ENCODE measurements around the gene ZNF692. TPM values are rescaled to one million over a fixed set of nuclear protein-coding genes. Genes with fewer than 3 reads are reported as not detected.

Gene ZNF692
- total and polyA plus RNA-seq, 2 of the 13 experiments (the other 11 are each of a cell fraction or from before 2014, with no cell fraction given): 27.3 to 45.8 TPM

DNA sequence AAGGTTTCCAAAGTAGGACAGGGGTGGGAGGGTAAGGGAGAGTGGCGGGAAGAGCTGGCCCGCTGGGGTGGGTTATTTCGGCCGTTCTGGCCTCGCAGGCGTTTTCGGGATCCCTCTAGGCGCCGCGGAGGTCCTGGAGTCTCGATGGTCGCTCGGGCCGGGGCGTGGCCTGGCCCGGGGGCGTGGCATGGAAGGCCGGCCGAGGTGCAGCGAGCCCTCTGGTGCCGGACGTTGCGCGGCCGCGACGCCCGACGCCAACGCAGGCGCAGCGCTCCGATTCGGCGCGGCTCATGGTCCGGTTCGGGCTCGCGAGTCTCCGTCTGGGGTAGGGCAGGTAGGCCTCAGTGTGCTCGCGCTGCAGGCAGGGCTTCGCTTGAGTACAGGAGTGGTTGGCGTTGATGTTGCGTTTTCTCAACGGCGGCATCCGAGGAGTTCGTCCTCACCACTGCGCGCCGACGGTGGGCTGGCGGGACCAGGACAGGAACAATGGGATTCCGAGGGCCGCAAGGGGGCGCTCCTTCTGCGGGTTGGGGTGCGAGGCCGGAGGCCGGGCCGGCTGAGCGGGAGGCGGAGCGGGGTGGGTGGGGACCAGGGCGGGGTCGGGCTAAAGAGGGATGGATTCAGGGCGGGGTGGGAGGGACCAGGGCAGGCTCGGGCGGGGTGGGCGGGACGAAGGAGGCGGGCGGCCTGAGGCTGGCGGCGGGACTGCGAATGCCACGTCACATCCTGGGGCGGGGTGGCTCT is 47.3 kb upstream of the ZNF692 start, which contains the start of gene PGBD2 (continued):
- TF ChIP-seq ZNF572 (CRISPR knock-in tag; IDR thresholded peaks at IDR 0.05): peak; percentile 75; the same call in 1 of the 2 replicates
- TF ChIP-seq, protein P1, sequence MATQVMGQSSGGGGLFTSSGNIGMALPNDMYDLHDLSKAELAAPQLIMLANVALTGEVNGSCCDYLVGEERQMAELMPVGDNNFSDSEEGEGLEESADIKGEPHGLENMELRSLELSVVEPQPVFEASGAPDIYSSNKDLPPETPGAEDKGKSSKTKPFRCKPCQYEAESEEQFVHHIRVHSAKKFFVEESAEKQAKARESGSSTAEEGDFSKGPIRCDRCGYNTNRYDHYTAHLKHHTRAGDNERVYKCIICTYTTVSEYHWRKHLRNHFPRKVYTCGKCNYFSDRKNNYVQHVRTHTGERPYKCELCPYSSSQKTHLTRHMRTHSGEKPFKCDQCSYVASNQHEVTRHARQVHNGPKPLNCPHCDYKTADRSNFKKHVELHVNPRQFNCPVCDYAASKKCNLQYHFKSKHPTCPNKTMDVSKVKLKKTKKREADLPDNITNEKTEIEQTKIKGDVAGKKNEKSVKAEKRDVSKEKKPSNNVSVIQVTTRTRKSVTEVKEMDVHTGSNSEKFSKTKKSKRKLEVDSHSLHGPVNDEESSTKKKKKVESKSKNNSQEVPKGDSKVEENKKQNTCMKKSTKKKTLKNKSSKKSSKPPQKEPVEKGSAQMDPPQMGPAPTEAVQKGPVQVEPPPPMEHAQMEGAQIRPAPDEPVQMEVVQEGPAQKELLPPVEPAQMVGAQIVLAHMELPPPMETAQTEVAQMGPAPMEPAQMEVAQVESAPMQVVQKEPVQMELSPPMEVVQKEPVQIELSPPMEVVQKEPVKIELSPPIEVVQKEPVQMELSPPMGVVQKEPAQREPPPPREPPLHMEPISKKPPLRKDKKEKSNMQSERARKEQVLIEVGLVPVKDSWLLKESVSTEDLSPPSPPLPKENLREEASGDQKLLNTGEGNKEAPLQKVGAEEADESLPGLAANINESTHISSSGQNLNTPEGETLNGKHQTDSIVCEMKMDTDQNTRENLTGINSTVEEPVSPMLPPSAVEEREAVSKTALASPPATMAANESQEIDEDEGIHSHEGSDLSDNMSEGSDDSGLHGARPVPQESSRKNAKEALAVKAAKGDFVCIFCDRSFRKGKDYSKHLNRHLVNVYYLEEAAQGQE (IDR thresholded peaks at IDR 0.05; ENCODE audit: borderline replicate concordance in 1 of 2, low read depth in 1 of 2, low read length in 2 of 2): peak in 1 of 2 experiments; percentile 4; a peak in 1 of 4 replicates
- peak; percentile 80; the same call in 1 of the 2 replicates for TF ChIP-seq PHF21A (CRISPR knock-in tag; IDR thresholded peaks at IDR 0.05)
- peak; percentile 83 for TF ChIP-seq JUND (CRISPR knock-in tag; IDR thresholded peaks at IDR 0.05)
- TF ChIP-seq ZFP37 (CRISPR knock-in tag; IDR thresholded peaks at IDR 0.05; ENCODE audit: borderline replicate concordance): peak; percentile 34; the same call in 1 of the 2 replicates
- TF ChIP-seq SNAI1 (CRISPR knock-in tag; IDR thresholded peaks at IDR 0.05; ENCODE audit: borderline replicate concordance): peak; percentile 59; the same call in 1 of the 2 replicates
- peak; percentile 8; the same call in 1 of the 2 replicates for TF ChIP-seq SP5 (CRISPR knock-in tag; IDR thresholded peaks at IDR 0.05; ENCODE audit: borderline replicate concordance, low read depth)
- no peak; the same call in 1 of the 2 replicates for TF ChIP-seq ZNF543 (CRISPR knock-in tag; IDR thresholded peaks at IDR 0.05)
- TF ChIP-seq REL (CRISPR knock-in tag; conservative IDR thresholded peaks at IDR 0.05): 0 out of 2 replicates have a peak, but pooled peaks have one; percentile 83
- no peak; the same call in 1 of the 2 replicates for TF ChIP-seq ZNF180 (CRISPR knock-in tag; IDR thresholded peaks at IDR 0.05; ENCODE audit: borderline replicate concordance, low read depth)
- TF ChIP-seq ZNF766 (CRISPR knock-in tag; IDR thresholded peaks at IDR 0.05; ENCODE audit: borderline replicate concordance): peak; percentile 78; the same call in 1 of the 2 replicates
- TF ChIP-seq RAD51 (IDR thresholded peaks at IDR 0.05; ENCODE audit: borderline replicate concordance): no peak
- TF ChIP-seq, protein P2, sequence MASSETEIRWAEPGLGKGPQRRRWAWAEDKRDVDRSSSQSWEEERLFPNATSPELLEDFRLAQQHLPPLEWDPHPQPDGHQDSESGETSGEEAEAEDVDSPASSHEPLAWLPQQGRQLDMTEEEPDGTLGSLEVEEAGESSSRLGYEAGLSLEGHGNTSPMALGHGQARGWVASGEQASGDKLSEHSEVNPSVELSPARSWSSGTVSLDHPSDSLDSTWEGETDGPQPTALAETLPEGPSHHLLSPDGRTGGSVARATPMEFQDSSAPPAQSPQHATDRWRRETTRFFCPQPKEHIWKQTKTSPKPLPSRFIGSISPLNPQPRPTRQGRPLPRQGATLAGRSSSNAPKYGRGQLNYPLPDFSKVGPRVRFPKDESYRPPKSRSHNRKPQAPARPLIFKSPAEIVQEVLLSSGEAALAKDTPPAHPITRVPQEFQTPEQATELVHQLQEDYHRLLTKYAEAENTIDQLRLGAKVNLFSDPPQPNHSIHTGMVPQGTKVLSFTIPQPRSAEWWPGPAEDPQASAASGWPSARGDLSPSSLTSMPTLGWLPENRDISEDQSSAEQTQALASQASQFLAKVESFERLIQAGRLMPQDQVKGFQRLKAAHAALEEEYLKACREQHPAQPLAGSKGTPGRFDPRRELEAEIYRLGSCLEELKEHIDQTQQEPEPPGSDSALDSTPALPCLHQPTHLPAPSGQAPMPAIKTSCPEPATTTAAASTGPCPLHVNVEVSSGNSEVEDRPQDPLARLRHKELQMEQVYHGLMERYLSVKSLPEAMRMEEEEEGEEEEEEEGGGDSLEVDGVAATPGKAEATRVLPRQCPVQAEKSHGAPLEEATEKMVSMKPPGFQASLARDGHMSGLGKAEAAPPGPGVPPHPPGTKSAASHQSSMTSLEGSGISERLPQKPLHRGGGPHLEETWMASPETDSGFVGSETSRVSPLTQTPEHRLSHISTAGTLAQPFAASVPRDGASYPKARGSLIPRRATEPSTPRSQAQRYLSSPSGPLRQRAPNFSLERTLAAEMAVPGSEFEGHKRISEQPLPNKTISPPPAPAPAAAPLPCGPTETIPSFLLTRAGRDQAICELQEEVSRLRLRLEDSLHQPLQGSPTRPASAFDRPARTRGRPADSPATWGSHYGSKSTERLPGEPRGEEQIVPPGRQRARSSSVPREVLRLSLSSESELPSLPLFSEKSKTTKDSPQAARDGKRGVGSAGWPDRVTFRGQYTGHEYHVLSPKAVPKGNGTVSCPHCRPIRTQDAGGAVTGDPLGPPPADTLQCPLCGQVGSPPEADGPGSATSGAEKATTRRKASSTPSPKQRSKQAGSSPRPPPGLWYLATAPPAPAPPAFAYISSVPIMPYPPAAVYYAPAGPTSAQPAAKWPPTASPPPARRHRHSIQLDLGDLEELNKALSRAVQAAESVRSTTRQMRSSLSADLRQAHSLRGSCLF (CRISPR knock-in tag; IDR thresholded peaks at IDR 0.05; ENCODE audit: borderline replicate concordance): no peak
- peak; percentile 92 for TF ChIP-seq ZNF556 (CRISPR knock-in tag; IDR thresholded peaks at IDR 0.05; ENCODE audit: borderline replicate concordance)
- TF ChIP-seq, protein P3, sequence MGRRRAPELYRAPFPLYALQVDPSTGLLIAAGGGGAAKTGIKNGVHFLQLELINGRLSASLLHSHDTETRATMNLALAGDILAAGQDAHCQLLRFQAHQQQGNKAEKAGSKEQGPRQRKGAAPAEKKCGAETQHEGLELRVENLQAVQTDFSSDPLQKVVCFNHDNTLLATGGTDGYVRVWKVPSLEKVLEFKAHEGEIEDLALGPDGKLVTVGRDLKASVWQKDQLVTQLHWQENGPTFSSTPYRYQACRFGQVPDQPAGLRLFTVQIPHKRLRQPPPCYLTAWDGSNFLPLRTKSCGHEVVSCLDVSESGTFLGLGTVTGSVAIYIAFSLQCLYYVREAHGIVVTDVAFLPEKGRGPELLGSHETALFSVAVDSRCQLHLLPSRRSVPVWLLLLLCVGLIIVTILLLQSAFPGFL (CRISPR knock-in tag; IDR thresholded peaks at IDR 0.05): 0 out of 2 replicates have a peak, but pooled peaks have one; percentile 67
- TF ChIP-seq ZNF383 (CRISPR knock-in tag; IDR thresholded peaks at IDR 0.05; ENCODE audit: borderline replicate concordance): 0 out of 2 replicates have a peak, but pooled peaks have one; percentile 52
- TF ChIP-seq ZBTB3 (CRISPR knock-in tag; IDR thresholded peaks at IDR 0.05; ENCODE audit: borderline replicate concordance, low read depth): peak; percentile 64; the same call in 1 of the 2 replicates
- TF ChIP-seq ZNF263 (CRISPR knock-in tag; IDR thresholded peaks at IDR 0.05): peak; percentile 54; the same call in 1 of the 2 replicates
- TF ChIP-seq HOXA5 (CRISPR knock-in tag; IDR thresholded peaks at IDR 0.05): no peak; the same call in 1 of the 2 replicates

Data from HepG2 (cell line).